ENCODE measurements around the gene LHFPL3. TPM values are rescaled to one million over a fixed set of nuclear protein-coding genes. Genes with fewer than 3 reads are reported as not detected.

Gene LHFPL3
- total RNA-seq, 1 experiment from 2014 or later = not detected

DNA sequence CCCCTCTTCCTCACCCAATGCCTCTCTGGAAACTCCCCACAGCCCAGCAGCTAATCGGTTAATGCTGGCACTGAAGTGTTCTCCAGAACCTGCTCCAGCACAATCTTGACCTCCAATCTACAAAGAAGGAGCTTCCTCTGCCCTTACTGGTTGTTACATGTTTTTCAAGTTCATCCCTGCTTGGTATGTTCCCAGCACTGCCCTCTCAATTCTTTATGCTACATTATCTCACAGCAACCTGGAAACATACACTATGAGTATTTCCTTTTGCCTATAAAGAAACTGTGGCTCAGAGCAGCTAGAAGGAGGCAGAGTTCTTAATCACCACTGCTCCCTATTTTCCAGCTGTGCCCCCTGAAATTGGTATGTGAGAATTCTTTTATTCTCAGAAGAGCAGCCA is 601.5 kb downstream of the LHFPL3 start:
- H4K5ac ChIP-seq (ENCODE audit: insufficient read length, low read depth, low read length) = no peak overlapping the region
- Mint-ChIP-seq H3K4me3 (no peak overlapping the region), H3K9me3 (peaks cover 0 to 9% of the 10 kb centered on the region in 2 experiments; a peak in 2 of 5 replicates), H3K36me3 (ENCODE audit: insufficient read depth in 1 of 3, low read depth in 3 of 3) (no peaks in the 10 kb centered on the region), H3K27me3 (ENCODE audit: low read depth) (0 out of 2 replicates have a peak, but pooled peaks cover 2% of the 10 kb centered on the region), H3K27ac (no peak overlapping the region), H3K4me1 (peaks cover 30 to 40% of the 10 kb centered on the region in 2 experiments)
- H3K79me2 ChIP-seq (ENCODE audit: insufficient read depth, low read length) = no peaks in the 10 kb centered on the region
- no peaks in the 10 kb centered on the region; the same call in 1 of the 2 replicates for H3K4me1 ChIP-seq (ENCODE audit: insufficient read depth, low read length)
- H3K27me3 ChIP-seq (ENCODE audit: insufficient read depth, low read length) = no peaks in the 10 kb centered on the region
- no peak overlapping the region for H3K18ac ChIP-seq (ENCODE audit: insufficient read length, low read depth, low read length)
- H2BK5ac ChIP-seq (ENCODE audit: insufficient read length, low read length) = no peak overlapping the region
- no peak overlapping the region for H2AK5ac ChIP-seq (ENCODE audit: insufficient read length, low read length)
- no CpG with 5 or more reads among the region's 1 CpG for WGBS (ENCODE audit: extremely low coverage, insufficient read length, low lambda C conversion rate)
- no peak overlapping the region for H4K8ac ChIP-seq (replicated peaks; ENCODE audit: insufficient read length, low read depth, low read length)
- no peak overlapping the region for H3K9ac ChIP-seq (ENCODE audit: extremely low read depth, insufficient read length, low read length)
- no peaks in the 10 kb centered on the region for H4K20me1 ChIP-seq (ENCODE audit: control insufficient read depth, insufficient read depth, insufficient read length)
- TF ChIP-seq, protein P1, sequence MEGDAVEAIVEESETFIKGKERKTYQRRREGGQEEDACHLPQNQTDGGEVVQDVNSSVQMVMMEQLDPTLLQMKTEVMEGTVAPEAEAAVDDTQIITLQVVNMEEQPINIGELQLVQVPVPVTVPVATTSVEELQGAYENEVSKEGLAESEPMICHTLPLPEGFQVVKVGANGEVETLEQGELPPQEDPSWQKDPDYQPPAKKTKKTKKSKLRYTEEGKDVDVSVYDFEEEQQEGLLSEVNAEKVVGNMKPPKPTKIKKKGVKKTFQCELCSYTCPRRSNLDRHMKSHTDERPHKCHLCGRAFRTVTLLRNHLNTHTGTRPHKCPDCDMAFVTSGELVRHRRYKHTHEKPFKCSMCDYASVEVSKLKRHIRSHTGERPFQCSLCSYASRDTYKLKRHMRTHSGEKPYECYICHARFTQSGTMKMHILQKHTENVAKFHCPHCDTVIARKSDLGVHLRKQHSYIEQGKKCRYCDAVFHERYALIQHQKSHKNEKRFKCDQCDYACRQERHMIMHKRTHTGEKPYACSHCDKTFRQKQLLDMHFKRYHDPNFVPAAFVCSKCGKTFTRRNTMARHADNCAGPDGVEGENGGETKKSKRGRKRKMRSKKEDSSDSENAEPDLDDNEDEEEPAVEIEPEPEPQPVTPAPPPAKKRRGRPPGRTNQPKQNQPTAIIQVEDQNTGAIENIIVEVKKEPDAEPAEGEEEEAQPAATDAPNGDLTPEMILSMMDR (conservative IDR thresholded peaks at IDR 0.05) = no peak
- H3K4ac ChIP-seq (ENCODE audit: low read depth, low read length) = no peak overlapping the region
- no peak overlapping the region for H2AFZ ChIP-seq (ENCODE audit: low read length)
- no peaks in the 10 kb centered on the region for H3K79me1 ChIP-seq (ENCODE audit: insufficient read depth, low read depth, low read length, poor library complexity, severe bottlenecking)
- no peak overlapping the region for H2BK120ac ChIP-seq (ENCODE audit: low read depth, low read length, poor library complexity, severe bottlenecking)
- no peak overlapping the region for H3K4me2 ChIP-seq (ENCODE audit: insufficient read depth, insufficient read length, low read length)
- no peak overlapping the region for H3T11ph ChIP-seq (ENCODE audit: low read length)
- H3K14ac ChIP-seq (ENCODE audit: insufficient read depth, low read length) = no peak overlapping the region
- DNase-seq = no peak
- no peak overlapping the region for H4K91ac ChIP-seq (ENCODE audit: insufficient read length, low read depth, low read length)
- no peak overlapping the region for H2BK12ac ChIP-seq (ENCODE audit: insufficient read length, low read depth, low read length)
- H3K56ac ChIP-seq (ENCODE audit: insufficient read length, low read depth, low read length) = no peak overlapping the region
- no peak overlapping the region for H2BK15ac ChIP-seq (ENCODE audit: low read depth, low read length)
- no peaks in the 10 kb centered on the region for H3K9me3 ChIP-seq (ENCODE audit: control insufficient read depth, low read depth, low read length)
- no peaks in the 10 kb centered on the region for H3K23me2 ChIP-seq (ENCODE audit: insufficient read length, low read depth, low read length, poor library complexity, severe bottlenecking)
- no peak overlapping the region for H3K27ac ChIP-seq (ENCODE audit: insufficient read length, low read depth, low read length)
- H2BK20ac ChIP-seq (ENCODE audit: low read depth, low read length, poor library complexity, severe bottlenecking) = no peak overlapping the region
- H3K23ac ChIP-seq (ENCODE audit: insufficient read length, low read depth, low read length) = no peak overlapping the region
